ENCODE data around the gene INPP5A. TPM values are rescaled to one million over a fixed set of nuclear protein-coding genes. Genes with fewer than 3 reads are reported as not detected.

INPP5A gene
- total and polyA plus RNA-seq, 2 donors (not counting 1 experiment from before 2014, with no cell fraction given) = 9.3 to 87.8 TPM

DNA sequence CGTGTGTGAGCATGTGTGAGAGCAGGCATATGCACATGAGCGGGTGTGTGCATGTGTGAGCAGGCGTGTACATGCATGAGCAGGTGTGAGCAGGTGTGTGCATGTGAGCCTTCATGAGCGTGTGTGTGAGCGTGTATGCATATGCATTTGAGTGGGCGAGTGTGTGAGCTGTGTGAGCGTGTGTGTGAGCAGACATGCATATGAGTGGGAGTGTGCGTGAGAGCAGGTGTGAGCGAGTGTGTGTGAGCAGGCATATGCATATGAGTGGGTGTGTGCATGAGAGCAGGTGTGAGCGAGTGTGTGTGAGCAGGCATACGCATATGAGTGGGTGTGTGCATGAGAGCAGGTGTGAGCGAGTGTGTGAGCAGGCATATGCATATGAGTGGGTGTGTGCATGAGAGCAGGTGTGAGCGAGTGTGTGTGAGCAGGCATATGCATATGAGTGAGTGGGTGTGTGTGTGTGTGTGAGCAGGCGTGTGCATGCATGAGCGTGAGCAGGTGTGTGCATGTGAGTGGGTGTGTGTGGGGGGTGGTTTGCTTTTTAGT is 217.7 kb downstream of the INPP5A start:
- Mint-ChIP-seq H3K27me3 (no peaks in the 10 kb centered on the region), H3K4me3 (no peak overlapping the region), H3K4me1 (no peaks in the 10 kb centered on the region), H3K9me3 (ENCODE audit: insufficient read depth) (peaks cover 4% of the 10 kb centered on the region), H3K27ac (no peak overlapping the region)
- Histone ChIP-seq H3K9me3 (ENCODE audit: control extremely low read depth in 1 of 3, control insufficient read depth in 2 of 3, insufficient read depth in 1 of 3, low read length in 2 of 3) (peaks cover 0 to 55% (median 0%) of the 10 kb centered on the region in 3 donors), H3K27me3 (replicated peaks in 1 of 4; ENCODE audit: control extremely low read depth in 1 of 4, control insufficient read depth in 3 of 4, insufficient read depth in 4 of 4, low read length in 3 of 4) (no peaks in the 10 kb centered on the region), H3K4me3 (ENCODE audit: control extremely low read depth in 1 of 5, extremely low read depth in 1 of 5, insufficient read depth in 1 of 5, low read depth in 2 of 5, low read length in 4 of 5) (no peak overlapping the region), H3K36me3 (replicated peaks in 1 of 2; ENCODE audit: control extremely low read depth in 1 of 2, control insufficient read depth in 1 of 2, extremely low read depth in 1 of 2, insufficient read depth in 2 of 2, low read length in 1 of 2) (peaks cover 0 to 52% of the 10 kb centered on the region in 2 experiments), H3K79me2 (ENCODE audit: control insufficient read depth, insufficient read depth, low read length) (no peaks in the 10 kb centered on the region), H3K4me1 (ENCODE audit: control insufficient read depth in 2 of 2, insufficient read depth in 2 of 2, low read length in 2 of 2) (no peaks in the 10 kb centered on the region), H3K9ac (ENCODE audit: low read length) (no peak overlapping the region), H3K4me2 (replicated peaks; ENCODE audit: low read depth, low read length, poor library complexity, severe bottlenecking) (no peak overlapping the region), H2AFZ (ENCODE audit: insufficient read depth, low read depth, low read length, poor library complexity, severe bottlenecking) (no peak overlapping the region), H4K20me1 (ENCODE audit: control insufficient read depth, insufficient read depth, low read length, poor library complexity, severe bottlenecking) (peaks cover 5% of the 10 kb centered on the region), H3K27ac (ENCODE audit: low read length in 2 of 2) (no peak overlapping the region)
- TF ChIP-seq, protein P1, sequence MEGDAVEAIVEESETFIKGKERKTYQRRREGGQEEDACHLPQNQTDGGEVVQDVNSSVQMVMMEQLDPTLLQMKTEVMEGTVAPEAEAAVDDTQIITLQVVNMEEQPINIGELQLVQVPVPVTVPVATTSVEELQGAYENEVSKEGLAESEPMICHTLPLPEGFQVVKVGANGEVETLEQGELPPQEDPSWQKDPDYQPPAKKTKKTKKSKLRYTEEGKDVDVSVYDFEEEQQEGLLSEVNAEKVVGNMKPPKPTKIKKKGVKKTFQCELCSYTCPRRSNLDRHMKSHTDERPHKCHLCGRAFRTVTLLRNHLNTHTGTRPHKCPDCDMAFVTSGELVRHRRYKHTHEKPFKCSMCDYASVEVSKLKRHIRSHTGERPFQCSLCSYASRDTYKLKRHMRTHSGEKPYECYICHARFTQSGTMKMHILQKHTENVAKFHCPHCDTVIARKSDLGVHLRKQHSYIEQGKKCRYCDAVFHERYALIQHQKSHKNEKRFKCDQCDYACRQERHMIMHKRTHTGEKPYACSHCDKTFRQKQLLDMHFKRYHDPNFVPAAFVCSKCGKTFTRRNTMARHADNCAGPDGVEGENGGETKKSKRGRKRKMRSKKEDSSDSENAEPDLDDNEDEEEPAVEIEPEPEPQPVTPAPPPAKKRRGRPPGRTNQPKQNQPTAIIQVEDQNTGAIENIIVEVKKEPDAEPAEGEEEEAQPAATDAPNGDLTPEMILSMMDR (IDR thresholded peaks at IDR 0.05) = no peak
- TF ChIP-seq EZH2 (IDR thresholded peaks at IDR 0.05; ENCODE audit: borderline replicate concordance, insufficient read depth, low read depth, low read length, poor library complexity, severe bottlenecking) = no peak
- DNase-seq (no peak), ATAC-seq (ENCODE audit: low read depth) (no peak)
- ChIA-PET CTCF (no interaction called here), POLR2A (no interaction called here)
- intact Hi-C loops (cut with micrococcal nuclease) = no loop called here
- WGBS (ENCODE audit: insufficient coverage) = 98% methylated on average over 15 of the region's 15 CpGs

DNA sequence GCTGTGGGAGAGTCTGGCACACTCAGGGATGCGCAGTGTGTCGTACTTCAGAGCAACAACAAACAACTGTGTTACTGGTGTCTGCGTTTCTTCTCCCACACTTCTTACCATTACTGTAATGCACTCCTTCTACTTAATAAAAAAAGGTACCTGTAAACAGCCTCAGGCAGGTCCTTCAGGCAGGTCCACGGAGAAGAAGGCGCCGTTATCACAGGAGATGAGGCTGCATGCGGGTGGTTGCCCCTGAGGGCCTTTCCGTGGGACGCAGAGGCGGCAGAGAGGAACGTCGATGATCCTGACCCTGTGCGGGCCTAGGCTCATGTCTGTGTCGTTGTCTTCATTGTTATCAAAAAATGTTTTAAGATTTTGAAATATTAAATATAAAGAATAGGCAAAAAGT is 219.0 kb downstream of the INPP5A start:
- WGBS (ENCODE audit: insufficient coverage) = 98% methylated on average over 6 of the region's 14 CpGs
- CTCF ChIA-PET = no interaction called here
- no peak overlapping the region for H3K4me2 ChIP-seq (replicated peaks; ENCODE audit: low read depth, low read length, poor library complexity, severe bottlenecking)

More for the DNA sequence above, 219.0 kb downstream of the INPP5A start:
- POLR2A ChIA-PET = no interaction called here
- DNase-seq = no peak
- Histone ChIP-seq H3K9me3 (ENCODE audit: control extremely low read depth in 1 of 3, control insufficient read depth in 2 of 3, insufficient read depth in 1 of 3, low read length in 2 of 3) (peaks cover 0 to 46% (median 0%) of the 10 kb centered on the region in 3 donors), H3K27me3 (replicated peaks in 1 of 4; ENCODE audit: control extremely low read depth in 1 of 4, control insufficient read depth in 3 of 4, insufficient read depth in 4 of 4, low read length in 3 of 4) (no peaks in the 10 kb centered on the region), H2AFZ (ENCODE audit: insufficient read depth, low read depth, low read length, poor library complexity, severe bottlenecking) (no peak overlapping the region), H3K9ac (ENCODE audit: low read length) (no peak overlapping the region), H3K4me3 (ENCODE audit: control extremely low read depth in 1 of 5, extremely low read depth in 1 of 5, insufficient read depth in 1 of 5, low read depth in 2 of 5, low read length in 4 of 5) (no peak overlapping the region), H3K27ac (ENCODE audit: low read length in 2 of 2) (no peak overlapping the region), H3K79me2 (ENCODE audit: control insufficient read depth, insufficient read depth, low read length) (no peaks in the 10 kb centered on the region), H3K36me3 (replicated peaks in 1 of 2; ENCODE audit: control extremely low read depth in 1 of 2, control insufficient read depth in 1 of 2, extremely low read depth in 1 of 2, insufficient read depth in 2 of 2, low read length in 1 of 2) (peaks cover 0 to 48% of the 10 kb centered on the region in 2 experiments), H4K20me1 (ENCODE audit: control insufficient read depth, insufficient read depth, low read length, poor library complexity, severe bottlenecking) (no peaks in the 10 kb centered on the region), H3K4me1 (ENCODE audit: control insufficient read depth in 2 of 2, insufficient read depth in 2 of 2, low read length in 2 of 2) (no peaks in the 10 kb centered on the region)
- H3K4me3 Mint-ChIP-seq = no peak overlapping the region
- no peak overlapping the region for H3K27ac Mint-ChIP-seq
- ATAC-seq (ENCODE audit: low read depth) = no peak
- H3K9me3 Mint-ChIP-seq (ENCODE audit: insufficient read depth) = peaks cover 4% of the 10 kb centered on the region
- no peaks in the 10 kb centered on the region for H3K27me3 Mint-ChIP-seq
- TF ChIP-seq, protein P1 (IDR thresholded peaks at IDR 0.05) = no peak
- no peaks in the 10 kb centered on the region for H3K4me1 Mint-ChIP-seq
- intact Hi-C loops (cut with micrococcal nuclease) = no loop called here
